CD4-positive, alpha-beta T cell treated with Interleukin-4 for 4 hours (primary cell): ENCODE measurements around the gene OR2AE1.
"Not testable (repeated sequence)": the region's sequence is repeated elsewhere in the genome, so short reads cannot be mapped to it uniquely, and the experiment has no call there.

Experiments used
- DNase-seq: peaks from one replicate; pipeline ENCODE4 v3.0.0-alpha.2; 2020

OR2AE1 gene

GRCh38 chr7:99876933-99877332 lies at the start of gene OR2AE1:
Gene OR2AE1, minus strand, starts transcription at chr7:99877033. Its CDS starts 0 bp downstream, at chr7:99877033.
- no peak for DNase-seq

DNA sequence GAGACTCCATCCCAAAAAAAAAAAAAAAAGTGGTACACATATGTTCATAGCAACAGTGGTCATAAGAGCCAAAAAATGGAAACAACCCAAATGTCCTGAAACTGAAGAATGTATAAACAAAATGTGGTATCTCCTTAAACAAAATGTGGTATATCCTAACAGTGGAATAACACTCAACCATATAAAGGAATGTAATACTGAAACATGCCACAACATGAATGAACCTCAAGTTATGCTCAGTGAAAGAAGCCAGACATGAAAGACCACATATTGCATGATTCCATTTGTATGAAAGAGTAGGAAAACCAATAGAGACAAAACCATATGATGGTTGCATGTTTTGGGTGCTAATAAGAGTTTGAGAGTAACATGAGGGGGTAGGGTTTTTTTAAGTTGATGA lies 49.5 kb upstream of the OR2AE1 start:
- DNase-seq, result no peak

GRCh38 chr7:99923200-99923599 lies 46.4 kb upstream of the OR2AE1 start:
- no peak for DNase-seq

DNA sequence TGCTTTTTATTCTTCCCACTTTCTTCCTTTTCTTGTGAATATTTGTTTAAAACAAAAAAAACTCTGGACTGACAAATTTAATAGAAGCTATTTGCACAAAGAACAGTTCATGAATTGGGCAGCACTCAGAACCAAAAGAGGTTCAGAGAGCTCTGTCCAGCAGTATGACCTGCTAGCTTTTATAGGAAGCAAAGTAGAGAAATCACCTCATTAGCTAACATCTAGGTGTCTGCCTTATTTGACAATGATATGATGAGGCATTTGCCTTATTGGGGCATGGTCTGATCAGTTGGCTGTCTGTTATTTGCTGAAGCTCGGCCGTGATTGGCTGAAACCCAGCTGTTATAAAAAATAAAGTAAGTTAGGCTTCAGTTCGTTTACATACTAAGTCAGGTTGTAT lies 43.3 kb upstream of the OR2AE1 start:
- no peak for DNase-seq

DNA sequence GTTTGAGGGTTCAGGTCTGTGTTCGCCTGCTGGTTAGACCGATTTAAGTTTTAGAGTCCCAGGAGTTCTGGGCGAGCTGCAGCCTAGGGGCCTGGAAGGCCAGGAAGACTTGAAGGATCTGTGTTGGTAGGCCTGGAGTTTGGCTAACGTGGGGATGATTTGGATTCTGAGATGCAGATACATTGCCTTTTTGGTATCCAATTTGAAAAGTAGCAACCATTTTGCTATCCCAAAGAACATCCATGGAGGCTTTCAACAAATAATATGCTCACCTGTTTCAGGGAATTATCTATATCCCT lies 42.9 kb upstream of the OR2AE1 start:
- no peak for DNase-seq

GRCh38 chr7:99918959-99919813 lies 42.4 kb upstream of the OR2AE1 start, which contains the start of gene TRIM4:
Gene TRIM4, minus strand, starts transcription at chr7:99919530. Its CDS starts 129 bp downstream, at chr7:99919401.
- DNase-seq, result peak; percentile 90

GRCh38 chr7:99910976-99911375 lies 34.1 kb upstream of the OR2AE1 start:
- DNase-seq, result no peak

DNA sequence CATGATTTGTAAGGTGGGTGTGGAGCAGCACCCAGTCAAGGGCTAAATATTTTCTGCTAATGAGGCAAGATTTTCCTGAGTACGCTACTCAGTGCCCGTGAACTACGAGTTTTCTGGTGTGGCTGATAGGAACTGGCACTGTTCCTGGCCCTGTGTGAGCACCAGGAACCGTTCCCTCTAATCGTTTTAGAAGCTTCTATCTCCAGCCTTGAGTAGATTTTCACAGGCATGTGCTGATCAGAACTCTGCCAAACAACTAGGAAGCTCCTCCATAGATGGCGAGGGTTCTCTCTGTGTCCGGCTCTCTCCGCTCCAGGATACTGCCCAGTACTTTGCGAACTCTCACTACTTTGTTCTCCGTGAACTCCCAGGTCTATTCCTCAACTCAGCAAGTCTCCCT lies 24.7 kb upstream of the OR2AE1 start:
- DNase-seq, result no peak

GRCh38 chr7:99899830-99900519 lies 23.1 kb upstream of the OR2AE1 start:
- DNase-seq, result no peak

GRCh38 chr7:99898836-99899235 lies 22.0 kb upstream of the OR2AE1 start:
- no peak for DNase-seq

DNA sequence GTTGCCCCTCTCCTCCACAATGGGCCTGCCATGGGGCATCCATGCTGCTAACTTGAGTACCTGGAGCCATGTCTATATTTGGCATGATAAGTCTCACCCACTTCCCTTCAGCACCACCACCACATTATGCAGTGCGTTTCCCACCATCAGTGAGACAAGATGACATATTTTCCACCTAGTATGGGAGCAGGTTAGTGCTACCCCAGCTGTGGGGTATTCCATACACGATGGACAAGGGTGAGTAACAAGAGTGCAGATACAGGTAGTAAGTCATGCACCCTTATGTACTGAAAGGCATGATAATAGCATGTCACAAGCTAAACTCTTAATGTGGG lies 21.2 kb upstream of the OR2AE1 start:
- DNase-seq, result no peak

DNA sequence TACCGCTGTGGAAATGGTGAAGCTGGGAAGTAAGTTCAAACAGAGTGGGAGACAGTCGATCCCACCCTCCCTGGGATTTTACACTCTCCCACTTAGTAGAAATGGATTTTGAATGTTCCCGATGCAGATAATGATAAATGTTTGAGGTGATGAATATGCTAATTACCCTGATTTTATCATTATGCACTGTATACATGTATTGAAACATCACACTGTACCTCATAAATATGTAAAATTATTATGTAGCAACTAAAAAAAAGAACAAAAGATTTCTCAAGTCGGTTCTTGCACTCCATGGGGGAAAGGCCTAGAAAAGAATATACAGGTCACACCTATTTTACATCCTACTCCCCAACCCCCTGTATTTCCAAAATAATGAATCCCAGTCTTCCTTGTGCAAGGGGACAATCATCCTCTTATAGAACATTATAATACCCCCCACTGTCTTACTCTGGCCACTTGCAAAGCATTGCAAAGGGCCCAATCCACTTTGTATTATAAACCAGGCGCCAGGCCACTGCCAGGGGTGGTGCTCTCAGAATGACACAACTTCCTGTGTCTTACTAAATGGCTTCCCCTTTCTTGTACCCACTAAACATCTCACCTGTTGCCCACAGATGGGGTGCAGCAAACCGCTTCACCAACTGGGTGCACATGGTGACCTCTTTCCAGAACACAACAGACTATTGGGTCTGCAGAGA lies 20.6 kb upstream of the OR2AE1 start:
- DNase-seq, result no peak

DNA sequence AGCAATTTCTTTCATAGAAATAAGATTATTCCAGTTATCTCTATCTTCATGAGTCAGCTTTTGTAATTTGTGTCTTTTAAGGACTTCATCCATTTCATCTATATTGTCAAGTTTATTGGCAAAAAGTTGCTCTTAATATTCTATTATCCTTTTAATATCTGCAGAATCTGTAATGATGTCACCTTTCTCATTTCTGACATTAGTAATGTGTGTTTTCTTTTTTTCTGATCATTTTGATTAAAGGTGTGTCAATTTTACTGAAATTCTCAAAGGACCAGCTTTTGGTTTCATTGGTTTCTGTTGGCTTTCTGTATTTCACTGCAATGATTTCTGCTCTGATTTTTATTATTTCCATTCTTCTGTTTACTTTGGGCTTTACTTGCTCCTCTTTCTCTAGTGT lies 17.9 kb upstream of the OR2AE1 start:
- DNase-seq, result no peak

- DNase-seq, result no peak
Measured at GRCh38 chr7:99893280-99893679, 16.4 kb upstream of the OR2AE1 start.

GRCh38 chr7:99890348-99890747 lies 13.5 kb upstream of the OR2AE1 start:
- DNase-seq, result not testable (repeated sequence)

DNA sequence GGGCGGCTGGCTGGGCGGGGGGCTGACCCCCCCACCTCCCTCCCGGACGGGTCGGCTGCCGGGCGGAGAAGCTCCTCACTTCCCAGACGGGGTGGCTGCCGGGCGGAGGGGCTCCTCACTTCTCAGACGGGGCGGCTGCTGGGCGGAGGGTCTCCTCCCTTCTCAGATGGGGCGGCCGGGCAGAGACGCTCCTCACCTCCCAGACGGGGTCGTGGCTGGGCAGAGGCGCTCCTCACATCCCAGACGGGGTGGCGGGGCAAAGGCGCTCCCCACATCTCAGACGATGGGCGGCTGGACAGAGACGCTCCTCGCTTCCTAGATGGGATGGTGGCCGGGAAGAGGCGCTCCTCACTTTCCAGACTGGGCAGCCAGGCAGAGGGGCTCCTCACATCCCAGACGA lies 11.5 kb upstream of the OR2AE1 start:
- DNase-seq, result not testable (repeated sequence)

GRCh38 chr7:99881370-99881769 lies 4.5 kb upstream of the OR2AE1 start:
- no peak for DNase-seq

DNA sequence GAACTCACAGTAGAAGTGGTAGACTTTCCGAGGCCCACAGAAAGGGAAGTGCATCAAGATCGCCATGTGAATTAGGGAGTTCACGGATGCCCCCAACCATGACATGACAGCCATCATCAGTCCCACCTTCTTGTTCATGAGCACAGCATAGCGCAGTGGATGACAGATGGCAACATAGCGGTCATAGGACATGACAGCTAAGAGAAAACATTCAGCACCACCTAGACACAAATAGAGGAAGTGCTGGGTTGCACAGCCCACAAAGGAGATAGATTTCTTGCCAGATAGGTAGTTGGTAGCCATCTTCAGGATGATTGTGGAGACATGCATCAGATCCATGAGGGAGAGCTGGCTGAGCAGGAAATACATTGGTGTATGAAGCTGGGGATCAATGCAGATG lies 342 bp downstream of the OR2AE1 start:
- no peak for DNase-seq

GRCh38 chr7:99868246-99868645 lies 8.6 kb downstream of the OR2AE1 start:
- no peak for DNase-seq

DNA sequence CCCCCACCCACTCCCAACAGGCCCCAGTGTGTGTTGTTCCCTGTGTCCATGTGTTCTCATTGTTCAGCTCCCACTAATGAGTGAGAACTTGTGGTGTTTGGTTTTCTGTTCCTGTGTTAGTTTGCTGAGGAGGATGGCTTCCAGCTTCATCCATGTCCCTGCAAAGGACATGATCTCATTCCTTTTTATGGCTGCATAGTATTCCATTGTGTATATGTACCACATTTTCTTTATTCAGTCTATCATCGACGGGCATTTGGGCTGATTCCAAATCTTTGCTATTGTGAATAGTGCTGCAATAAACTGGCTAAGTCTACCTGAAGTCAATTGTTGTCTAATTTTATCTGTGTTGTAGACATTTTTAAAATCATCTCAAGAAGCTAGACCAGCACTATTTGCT lies 9.4 kb downstream of the OR2AE1 start:
- not testable (repeated sequence) for DNase-seq

GRCh38 chr7:99863847-99864440 lies 12.9 kb downstream of the OR2AE1 start:
- DNase-seq, result no peak

DNA sequence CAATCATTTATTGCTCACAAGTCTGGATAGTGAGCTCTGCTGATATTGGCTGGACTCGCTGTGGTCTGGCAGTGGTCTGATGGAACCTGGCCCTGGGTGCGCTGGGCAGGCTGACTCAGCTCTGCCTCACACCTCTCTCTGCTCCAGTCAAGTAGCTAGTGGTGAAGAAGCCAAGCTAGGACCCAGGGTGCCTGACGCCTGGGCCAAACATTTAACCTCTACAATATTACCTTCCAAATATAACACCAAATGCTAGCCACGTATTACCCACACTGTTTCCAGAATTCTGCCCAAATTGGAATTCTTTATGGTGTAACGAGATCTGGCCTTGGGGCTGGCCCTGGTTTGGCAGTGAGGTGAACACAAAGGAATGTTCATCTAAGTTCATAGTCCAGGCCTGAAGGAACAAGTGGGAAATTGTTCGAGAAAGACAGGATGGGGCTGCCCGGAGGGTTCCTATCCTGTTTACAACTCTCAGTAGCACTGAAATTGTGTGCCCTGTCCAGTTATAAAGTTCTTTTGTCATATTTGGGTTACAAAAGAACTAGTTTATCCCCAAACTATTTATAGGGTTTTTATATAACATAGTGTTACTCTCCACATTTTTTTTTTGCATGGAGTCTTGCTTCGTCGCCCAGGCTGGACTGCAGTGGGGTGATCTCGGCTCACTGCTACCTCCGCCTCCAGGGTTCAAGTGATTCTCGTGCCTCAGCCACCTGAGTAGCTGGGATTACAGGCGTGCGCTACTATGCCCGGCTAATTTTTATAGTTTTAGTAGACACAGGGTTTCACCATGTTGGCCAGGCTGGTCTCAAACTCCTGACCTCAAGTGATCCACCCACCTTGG lies 16.3 kb downstream of the OR2AE1 start:
- no peak for DNase-seq

DNA sequence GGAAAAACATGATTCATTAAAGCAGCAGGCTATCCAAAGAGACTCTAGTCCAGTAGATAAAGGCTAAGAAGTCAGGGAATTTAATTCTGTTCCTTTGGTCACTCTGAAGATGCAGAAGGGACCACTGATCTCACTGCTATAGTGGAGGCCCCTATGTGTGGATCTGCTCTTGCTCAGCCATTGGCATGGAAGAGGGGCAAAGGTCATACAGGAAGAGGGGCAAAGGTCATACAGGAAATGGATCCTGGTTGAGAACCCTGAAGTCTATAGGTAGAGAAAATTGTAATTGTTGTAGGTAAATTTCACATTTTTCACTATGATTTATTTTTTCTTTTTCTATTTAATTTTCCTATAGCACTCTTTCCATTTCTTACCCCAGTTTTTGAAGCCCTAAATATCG lies 21.6 kb downstream of the OR2AE1 start:
- DNase-seq, result no peak
